ENCODE results near the gene INSL3.

DNA sequence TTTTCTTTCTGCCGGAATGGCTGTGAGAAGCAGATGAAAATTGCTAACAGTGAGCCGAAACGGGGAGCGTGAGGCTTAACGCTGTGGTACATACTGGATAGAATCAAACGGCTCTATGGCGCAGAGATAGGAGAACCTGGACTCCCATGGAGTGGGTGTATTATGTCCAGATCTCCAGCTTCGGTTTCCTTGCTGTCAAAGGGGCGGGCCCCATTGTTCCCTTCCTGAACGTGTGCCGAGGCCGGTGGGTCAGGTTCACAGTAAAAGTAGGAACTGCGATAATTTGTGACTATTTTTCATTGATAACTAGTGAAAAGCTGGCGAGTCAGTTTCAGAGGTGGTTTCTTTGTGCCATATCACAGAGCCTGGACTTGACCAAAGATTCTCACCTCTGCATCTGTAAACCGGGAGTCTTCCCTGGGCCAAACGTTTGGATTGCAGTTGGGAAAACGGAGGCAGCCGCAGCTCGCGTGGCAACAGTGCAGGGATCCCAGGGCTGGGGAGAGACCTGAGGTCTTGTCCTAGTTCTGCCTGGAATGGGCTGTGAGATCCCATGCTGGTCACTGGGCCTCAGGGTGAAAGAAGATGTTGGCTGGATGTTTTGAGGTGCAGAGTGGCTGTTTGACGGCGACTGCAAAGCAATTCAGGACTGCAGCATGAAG, 39.1 kb upstream of the INSL3 start:
- TF ChIP-seq CTCF (IDR thresholded peaks at IDR 0.05) = no peak
- no peak for TF ChIP-seq POLR2AphosphoS5 (IDR thresholded peaks at IDR 0.05)
